ENCODE results near the gene PPP1R14B. TPM values are rescaled to one million over a fixed set of nuclear protein-coding genes. Genes with fewer than 3 reads are reported as not detected.
A peak's percentile ranks its signal among the peaks of the same experiment; 100 is the strongest.
"Not testable (repeated sequence)": the region's sequence is repeated elsewhere in the genome, so short reads cannot be mapped to it uniquely, and the experiment has no call there.

PPP1R14B gene
- polyA plus RNA-seq, 3 donors from 2014 or later: 16.6 to 34.9 (median 33.3) TPM

DNA sequence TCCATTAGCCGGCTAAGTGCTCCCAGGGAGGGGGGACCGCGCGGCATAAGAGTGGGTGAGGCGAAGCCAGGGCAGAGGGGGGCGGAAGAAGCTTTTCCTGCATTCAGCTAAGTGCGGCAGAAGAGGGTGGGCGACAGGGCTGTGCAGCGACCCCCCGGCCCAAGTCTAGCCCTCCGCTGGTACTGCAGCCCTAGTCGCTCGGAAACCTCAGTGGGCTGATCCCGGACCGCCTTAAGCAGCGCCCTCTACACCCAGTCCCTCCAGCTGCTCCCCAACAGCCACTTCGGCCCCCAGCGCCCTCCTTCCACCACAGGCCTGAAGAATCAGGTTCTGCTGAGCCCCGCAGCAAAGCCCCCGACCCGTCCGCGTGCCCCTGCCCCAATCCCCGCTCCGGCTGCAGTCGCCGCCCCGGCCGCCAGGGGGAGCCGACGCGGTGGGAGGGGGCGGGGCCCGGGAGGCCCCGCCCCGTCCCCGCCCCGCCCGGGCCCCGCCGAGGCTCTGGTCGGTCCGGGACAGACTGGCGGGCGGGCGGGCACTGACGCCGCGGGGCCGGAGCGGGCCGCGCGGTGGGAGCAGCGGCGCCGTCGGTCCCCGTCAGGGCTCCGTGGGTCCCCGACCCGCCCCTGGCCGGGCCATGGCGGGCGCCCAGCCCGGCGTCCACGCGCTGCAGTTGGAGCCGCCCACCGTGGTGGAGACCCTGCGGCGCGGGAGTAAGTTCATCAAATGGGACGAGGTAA is 4.4 kb upstream of the PPP1R14B start, which contains the start of gene PLCB3:
PLCB3 (plus strand) TSS at position 515 of the 737 bp plus-strand sequence; CDS start at position 635, 120 bp downstream.
- peak; percentile 57 to 64 (median 61) for DNase-seq
- no peaks in the 10 kb centered on the region for H3K36me3 Mint-ChIP-seq
- H3K4me3 Mint-ChIP-seq: peak within 1 kb of the TSS; percentile 82 to 89 (median 86)
- H3K4me1 Mint-ChIP-seq: peaks cover 15 to 26% of the 10 kb centered on the region in 2 donors
- H3K27ac Mint-ChIP-seq: peak within 1 kb of the TSS in 5 of 6 donors; percentile 62 to 89 (median 77)
- no peaks in the 10 kb centered on the region for H3K9me3 Mint-ChIP-seq
- peaks cover 2 to 10% (median 4%) of the 10 kb centered on the region in 3 donors for H3K27me3 Mint-ChIP-seq (ENCODE audit: low read depth in 3 of 3)

DNA sequence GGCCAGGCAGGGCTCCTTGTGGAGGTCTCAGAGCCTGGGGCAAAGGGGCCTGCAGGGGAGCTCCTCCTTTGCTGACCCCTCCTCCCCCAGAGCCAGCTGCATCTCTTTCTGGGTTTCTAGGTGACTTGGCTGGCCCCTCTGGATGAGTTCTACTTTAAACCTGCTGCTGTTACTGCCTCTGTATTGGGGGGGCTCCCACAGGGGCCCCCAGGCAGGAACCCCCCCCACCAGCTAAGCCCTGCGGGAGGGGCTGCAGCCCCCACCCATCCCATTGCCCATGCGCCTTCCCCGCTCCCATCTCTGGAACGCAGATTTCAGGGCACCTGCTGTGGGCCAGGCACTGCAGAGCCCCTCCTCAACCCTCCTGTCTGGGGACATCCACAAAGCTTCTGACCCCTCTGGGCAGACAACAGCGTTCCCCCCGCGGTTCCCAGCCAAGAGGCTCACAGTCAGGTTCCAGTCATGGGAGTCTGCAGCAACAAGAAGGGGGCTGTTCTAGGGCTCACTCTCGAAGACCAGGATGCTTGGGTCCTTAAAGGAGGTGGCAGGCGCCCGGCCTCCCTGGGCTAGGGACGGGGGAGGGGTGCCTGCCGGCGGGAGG is 3.8 kb upstream of the PPP1R14B start:
- Mint-ChIP-seq H3K27me3 (ENCODE audit: low read depth in 3 of 3) (peaks cover 4 to 10% (median 4%) of the 10 kb centered on the region in 3 donors), H3K36me3 (no peaks in the 10 kb centered on the region), H3K4me3 (peak overlapping the region; percentile 81 to 89 (median 82)), H3K9me3 (no peaks in the 10 kb centered on the region), H3K4me1 (peaks cover 21 to 33% of the 10 kb centered on the region in 2 donors), H3K27ac (no peak overlapping the region)
- no peak for DNase-seq

DNA sequence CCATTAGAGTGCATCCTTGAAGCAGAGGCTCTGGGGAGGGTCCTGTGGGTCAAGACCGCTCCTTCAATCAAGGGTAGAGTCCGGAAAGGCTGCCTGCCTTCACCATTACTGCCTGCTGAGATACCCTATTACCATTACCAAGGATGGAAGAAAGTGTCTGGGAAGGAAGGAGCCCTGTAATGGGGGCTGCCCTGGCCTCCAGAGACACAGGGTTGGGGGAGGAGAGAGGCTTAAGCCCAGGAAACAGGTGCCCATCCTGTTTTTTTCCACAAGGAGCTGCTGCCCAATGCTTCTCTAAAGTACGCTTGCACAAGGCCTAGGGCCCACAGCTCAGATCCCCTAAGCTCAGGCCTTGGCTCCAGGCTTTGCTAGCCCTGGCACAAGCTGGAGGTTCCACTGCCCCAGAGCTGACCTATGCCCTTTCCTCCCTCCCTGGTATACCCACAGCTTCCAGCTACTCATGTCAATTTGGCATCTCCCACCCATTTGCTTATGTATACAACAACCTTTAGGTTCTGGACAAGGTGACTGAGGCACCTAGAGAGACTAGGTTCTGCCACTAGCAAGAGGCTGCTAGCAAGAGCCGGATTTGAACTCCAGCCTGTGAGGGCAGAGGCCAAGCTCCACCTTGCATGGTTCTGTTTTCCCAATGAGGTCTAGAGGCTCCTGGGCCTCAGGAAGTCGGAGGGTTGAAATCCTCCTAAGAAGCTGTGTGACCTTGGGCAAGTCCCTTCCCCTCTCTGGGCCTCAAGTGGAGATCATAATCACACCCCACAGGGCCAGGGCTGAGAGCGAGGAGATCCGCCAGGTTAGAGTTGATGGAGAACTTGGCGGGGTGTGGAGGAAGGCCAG is 3.0 kb upstream of the PPP1R14B start:
- H3K4me1 Mint-ChIP-seq: peaks cover 25 to 39% of the 10 kb centered on the region in 2 donors

DNA sequence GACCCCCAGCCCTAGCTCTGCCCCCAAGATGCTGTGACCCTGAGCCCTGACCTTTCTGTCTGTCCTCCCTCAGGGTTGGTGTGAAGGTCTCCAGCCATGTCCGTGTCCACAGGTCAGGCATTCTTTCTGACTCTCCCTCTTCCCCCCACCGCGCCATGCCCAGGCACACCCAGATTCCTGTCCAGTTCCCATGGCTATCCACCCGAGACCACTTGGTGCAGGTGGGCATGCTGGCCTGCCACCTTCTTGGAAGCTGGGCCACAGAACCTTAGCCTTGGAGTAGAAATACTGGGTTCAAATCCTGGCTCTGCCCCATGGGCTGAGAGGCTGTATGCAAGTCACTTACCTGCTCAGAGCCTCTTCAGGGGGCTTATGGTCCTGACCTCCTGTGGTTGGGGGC is 2.3 kb upstream of the PPP1R14B start:
- no peak for DNase-seq
- Mint-ChIP-seq H3K4me1 (peaks cover 26 to 39% of the 10 kb centered on the region in 2 donors), H3K27ac (no peak overlapping the region), H3K4me3 (peak overlapping the region in 2 of 5 donors; percentile 3 to 38), H3K9me3 (no peaks in the 10 kb centered on the region), H3K27me3 (ENCODE audit: low read depth in 3 of 3) (peaks cover 3 to 10% (median 7%) of the 10 kb centered on the region in 3 donors), H3K36me3 (no peaks in the 10 kb centered on the region)

More for the DNA sequence above, 3.0 kb upstream of the PPP1R14B start:
- no peaks in the 10 kb centered on the region for H3K36me3 Mint-ChIP-seq
- peaks cover 3 to 10% (median 4%) of the 10 kb centered on the region in 3 donors for H3K27me3 Mint-ChIP-seq (ENCODE audit: low read depth in 3 of 3)
- DNase-seq: no peak
- H3K27ac Mint-ChIP-seq: peak overlapping the region in 2 of 6 donors; percentile 14 to 31
- H3K4me3 Mint-ChIP-seq: peak overlapping the region; percentile 20 to 53 (median 40)
- no peaks in the 10 kb centered on the region for H3K9me3 Mint-ChIP-seq

DNA sequence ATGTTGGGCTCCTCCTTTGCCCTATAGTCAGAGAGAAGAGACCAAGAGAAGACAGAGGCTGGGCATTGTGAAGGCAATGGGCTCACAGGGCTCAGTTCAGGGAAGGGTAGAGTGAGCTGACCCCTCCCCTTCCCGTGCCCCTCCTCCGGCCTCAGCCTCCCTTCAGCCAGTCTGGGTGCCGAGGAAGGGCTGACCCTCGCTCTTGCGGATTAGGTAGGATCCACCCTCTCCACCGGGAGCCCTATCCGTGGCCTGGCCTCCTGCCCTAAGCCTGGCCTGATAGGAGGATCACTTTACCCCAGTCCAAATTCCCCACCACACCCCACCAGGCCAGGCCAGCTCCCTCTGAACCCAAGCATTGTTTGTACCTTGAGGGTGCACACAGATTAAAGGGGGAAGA is 1.8 kb upstream of the PPP1R14B start:
- Mint-ChIP-seq H3K27ac (peak overlapping the region in 1 of 6 donors; percentile 65), H3K36me3 (no peaks in the 10 kb centered on the region), H3K27me3 (ENCODE audit: low read depth in 3 of 3) (peaks cover 7 to 10% (median 8%) of the 10 kb centered on the region in 3 donors), H3K4me3 (no peak overlapping the region), H3K9me3 (no peaks in the 10 kb centered on the region), H3K4me1 (peaks cover 31 to 39% of the 10 kb centered on the region in 2 donors)
- no peak for DNase-seq

DNA sequence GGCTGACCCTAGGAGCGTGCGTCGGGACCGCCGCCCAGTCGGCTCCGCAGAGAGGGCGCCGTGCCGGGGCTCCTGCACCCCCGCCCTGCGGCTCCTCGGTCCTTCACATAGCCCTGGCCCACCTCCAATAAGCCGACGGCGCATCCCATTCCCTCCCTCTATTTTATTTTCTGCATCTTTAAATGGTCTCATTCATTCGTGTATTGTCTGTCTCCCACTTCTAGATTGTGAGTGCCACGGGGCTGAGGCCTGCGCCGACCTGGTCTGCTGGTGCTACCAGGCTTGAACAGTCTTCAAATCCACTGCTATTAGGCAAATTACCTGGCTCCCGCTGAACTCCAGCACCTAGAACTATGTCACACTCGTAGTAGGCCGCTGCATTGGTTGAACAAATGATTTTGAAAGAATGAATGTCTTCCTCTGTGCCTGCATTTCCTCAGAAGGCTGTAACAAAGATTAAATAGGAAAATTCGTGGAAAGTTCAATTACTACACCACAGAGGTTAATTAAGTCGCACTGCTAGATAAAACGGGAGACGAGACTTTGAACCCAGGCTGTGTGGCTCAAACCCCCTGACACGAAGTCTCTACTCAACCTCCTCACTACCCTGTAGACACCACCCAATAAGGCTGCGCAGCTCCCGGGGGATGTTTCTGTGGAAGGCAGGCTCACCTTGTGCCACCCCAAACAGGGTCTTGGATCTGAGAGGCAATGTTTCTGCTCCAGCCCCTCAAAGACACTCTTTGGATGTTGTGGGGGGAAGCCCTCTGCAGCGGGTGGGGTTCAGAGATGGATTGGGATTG is 1.2 kb upstream of the PPP1R14B start:
- Mint-ChIP-seq H3K27ac (peak overlapping the region in 3 of 6 donors; percentile 47 to 82 (median 65)), H3K27me3 (ENCODE audit: low read depth in 3 of 3) (peaks cover 7 to 13% (median 9%) of the 10 kb centered on the region in 3 donors), H3K9me3 (no peaks in the 10 kb centered on the region), H3K4me1 (peaks cover 35 to 43% of the 10 kb centered on the region in 2 donors), H3K36me3 (peaks cover 0 to 3% (median 0%) of the 10 kb centered on the region in 3 donors), H3K4me3 (peak overlapping the region; percentile 68 to 78 (median 76))
- DNase-seq: no peak

DNA sequence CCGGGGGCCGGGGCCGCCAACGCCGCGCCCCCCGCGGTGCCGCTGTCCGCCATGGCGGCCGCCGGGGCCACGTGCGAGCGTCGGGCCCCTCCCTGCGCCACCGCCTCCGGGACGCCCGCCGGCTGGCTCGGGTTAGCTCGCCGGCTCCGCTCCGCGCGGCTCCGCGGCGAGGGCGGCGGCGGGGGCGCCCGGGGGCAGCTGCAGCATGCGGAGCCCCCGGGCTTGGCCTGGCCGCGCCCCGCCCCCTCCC is 197 bp downstream of the PPP1R14B start:
- H3K4me1 Mint-ChIP-seq: peaks cover 27 to 43% of the 10 kb centered on the region in 2 donors
- H3K27me3 Mint-ChIP-seq (ENCODE audit: low read depth in 3 of 3); H3K36me3 Mint-ChIP-seq; DNase-seq; H3K9me3 Mint-ChIP-seq: not testable (repeated sequence)
- peak overlapping the region; percentile 82 to 85 (median 84) for H3K4me3 Mint-ChIP-seq
- peak overlapping the region in 1 of 6 donors; percentile 62 for H3K27ac Mint-ChIP-seq

DNA sequence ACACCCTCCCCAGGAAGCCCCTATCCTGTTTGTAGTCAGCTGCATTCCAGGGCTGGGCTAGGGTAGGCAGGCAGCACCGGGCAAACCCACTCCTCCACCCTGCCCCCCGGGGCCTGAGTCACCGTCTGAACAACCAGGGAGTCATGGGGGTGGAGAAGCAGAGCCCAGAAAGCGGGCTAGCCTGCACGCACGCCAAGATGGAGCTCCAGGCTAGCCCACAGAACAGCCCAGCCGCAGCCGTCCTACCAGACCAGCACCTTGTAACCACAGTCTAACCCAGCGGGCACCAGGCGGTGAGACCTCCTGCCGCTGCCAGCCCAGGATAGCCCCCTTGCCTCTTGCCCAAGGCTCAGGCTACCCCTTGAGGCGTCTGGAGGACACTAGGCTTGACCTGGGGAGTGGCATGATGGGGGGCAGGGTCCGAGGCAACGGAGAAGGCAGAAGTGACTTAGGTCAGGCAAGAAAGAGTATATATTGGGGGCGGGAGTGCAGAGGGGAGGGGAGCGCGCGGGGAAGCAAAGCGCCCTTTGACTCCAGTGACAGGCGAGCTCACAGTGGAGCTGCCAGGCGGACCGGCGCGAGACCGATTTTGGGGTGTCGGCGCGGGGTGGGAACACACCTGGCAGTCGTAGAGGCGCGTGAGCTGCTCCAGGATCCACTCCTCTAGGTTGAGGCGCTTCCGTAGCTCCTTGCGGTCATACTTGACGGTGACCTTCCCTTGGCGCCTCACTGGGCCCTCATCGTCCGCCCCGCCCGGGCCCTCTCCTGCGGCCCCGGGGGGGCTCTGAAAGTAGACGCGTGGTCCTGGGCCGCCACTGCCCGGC is 734 bp downstream of the PPP1R14B start:
- Mint-ChIP-seq H3K36me3 (peaks cover 0 to 3% (median 0%) of the 10 kb centered on the region in 3 donors), H3K27me3 (ENCODE audit: low read depth in 3 of 3) (peaks cover 9 to 11% (median 10%) of the 10 kb centered on the region in 3 donors), H3K9me3 (no peaks in the 10 kb centered on the region), H3K27ac (peak overlapping the region; percentile 53 to 86 (median 76)), H3K4me3 (peak overlapping the region; percentile 75 to 81 (median 79)), H3K4me1 (peaks cover 27 to 42% of the 10 kb centered on the region in 2 donors)
- peak; percentile 55 to 61 (median 57) for DNase-seq

DNA sequence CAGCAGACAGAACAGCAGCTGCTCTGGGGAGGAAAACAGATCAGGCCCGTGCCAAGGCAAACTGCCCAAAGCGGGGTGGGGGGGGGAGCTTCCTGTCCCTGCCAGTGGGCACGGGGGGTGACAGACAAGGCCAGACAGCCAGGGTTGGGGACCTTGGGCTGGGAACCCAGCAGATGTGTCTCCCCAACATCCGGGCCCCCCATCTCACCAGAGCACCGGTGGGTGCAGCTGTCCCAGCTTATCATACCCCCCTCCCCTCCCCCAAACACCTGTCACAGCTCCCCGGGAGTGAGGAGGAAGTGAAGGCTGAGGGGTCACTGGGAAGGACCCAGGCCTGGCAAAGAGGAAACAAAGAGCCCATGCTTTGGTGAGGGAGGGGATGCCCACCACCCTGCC is 1.3 kb downstream of the PPP1R14B start:
- DNase-seq: peak; percentile 47 to 53 (median 51)
- peak overlapping the region in 5 of 6 donors; percentile 34 to 86 (median 79) for H3K27ac Mint-ChIP-seq
- H3K36me3 Mint-ChIP-seq: peaks cover 0 to 3% (median 0%) of the 10 kb centered on the region in 3 donors
- peak overlapping the region; percentile 75 to 81 (median 79) for H3K4me3 Mint-ChIP-seq
- peaks cover 13 to 17% (median 14%) of the 10 kb centered on the region in 3 donors for H3K27me3 Mint-ChIP-seq (ENCODE audit: low read depth in 3 of 3)
- no peaks in the 10 kb centered on the region for H3K9me3 Mint-ChIP-seq
- H3K4me1 Mint-ChIP-seq: peaks cover 30 to 44% of the 10 kb centered on the region in 2 donors

DNA sequence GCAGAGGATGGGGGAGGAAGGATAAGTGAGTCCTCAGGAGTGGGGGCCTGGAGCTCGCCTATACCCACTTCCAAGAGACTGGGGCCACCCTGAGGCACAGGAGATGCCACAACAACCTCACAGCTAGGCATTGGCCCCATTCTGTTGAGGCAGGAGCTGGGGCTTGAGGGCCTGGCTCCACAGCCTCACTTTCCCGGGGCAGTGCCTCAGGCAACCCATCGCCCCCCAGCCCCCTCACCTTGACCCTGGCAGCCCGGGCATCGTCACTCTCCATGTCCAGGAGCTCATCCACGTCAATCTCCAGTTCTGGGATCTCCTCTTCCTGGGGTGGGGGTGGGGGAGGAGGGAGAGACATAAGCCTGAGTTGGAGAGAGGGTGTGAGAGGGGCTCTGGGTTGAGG is 1.8 kb downstream of the PPP1R14B start:
- H3K4me1 Mint-ChIP-seq: peaks cover 35 to 49% of the 10 kb centered on the region in 2 donors
- peaks cover 0 to 3% (median 0%) of the 10 kb centered on the region in 3 donors for H3K36me3 Mint-ChIP-seq
- H3K9me3 Mint-ChIP-seq: no peaks in the 10 kb centered on the region
- peaks cover 14 to 17% (median 15%) of the 10 kb centered on the region in 3 donors for H3K27me3 Mint-ChIP-seq (ENCODE audit: low read depth in 3 of 3)
- no peak for DNase-seq
- H3K4me3 Mint-ChIP-seq: peak overlapping the region in 2 of 5 donors; percentile 75 to 81
- peak overlapping the region in 3 of 6 donors; percentile 7 to 80 (median 39) for H3K27ac Mint-ChIP-seq

DNA sequence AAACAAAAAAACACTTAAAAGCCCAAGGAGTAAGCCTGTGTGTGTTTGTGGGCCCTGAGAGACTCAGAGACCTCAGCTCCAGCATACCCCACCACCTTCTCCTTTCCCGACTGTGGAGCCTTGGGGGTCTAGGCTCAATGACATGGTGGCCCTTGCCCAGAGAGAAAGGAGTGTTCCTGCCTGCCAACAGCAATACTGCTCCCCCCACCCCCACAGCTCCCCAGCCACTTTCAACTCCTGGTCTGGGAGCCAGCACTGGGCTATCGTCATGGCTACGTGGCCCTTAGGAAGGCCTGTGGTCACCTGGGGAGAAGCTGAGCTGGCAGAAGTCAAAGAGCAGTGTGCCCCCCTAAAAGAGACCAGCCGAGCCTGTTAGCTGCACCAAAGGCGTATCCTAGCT is 2.6 kb downstream of the PPP1R14B start:
- peak overlapping the region in 4 of 5 donors; percentile 3 to 60 (median 34) for H3K4me3 Mint-ChIP-seq
- H3K9me3 Mint-ChIP-seq: no peaks in the 10 kb centered on the region
- H3K27ac Mint-ChIP-seq: peak overlapping the region in 3 of 6 donors; percentile 7 to 49 (median 8)
- peaks cover 36 to 50% of the 10 kb centered on the region in 2 donors for H3K4me1 Mint-ChIP-seq
- DNase-seq: no peak
- peaks cover 12 to 19% (median 15%) of the 10 kb centered on the region in 3 donors for H3K27me3 Mint-ChIP-seq (ENCODE audit: low read depth in 3 of 3)
- peaks cover 0 to 3% (median 0%) of the 10 kb centered on the region in 3 donors for H3K36me3 Mint-ChIP-seq
